Stimulated activated CD4-positive, alpha-beta T cell treated with anti-CD3 and anti-CD28 coated beads, Interleukin-1b, Interleukin-23, amount 100 ng/mL, for 48 hours (primary cell): ENCODE data around the gene RABL3.
"Not testable (repeated sequence)": the region's sequence is repeated elsewhere in the genome, so short reads cannot be mapped to it uniquely, and the experiment has no call there.

Experiments
- DNase-seq: peaks from one replicate; pipeline ENCODE4 v3.0.0-alpha.2; 2020

RABL3 gene

DNA sequence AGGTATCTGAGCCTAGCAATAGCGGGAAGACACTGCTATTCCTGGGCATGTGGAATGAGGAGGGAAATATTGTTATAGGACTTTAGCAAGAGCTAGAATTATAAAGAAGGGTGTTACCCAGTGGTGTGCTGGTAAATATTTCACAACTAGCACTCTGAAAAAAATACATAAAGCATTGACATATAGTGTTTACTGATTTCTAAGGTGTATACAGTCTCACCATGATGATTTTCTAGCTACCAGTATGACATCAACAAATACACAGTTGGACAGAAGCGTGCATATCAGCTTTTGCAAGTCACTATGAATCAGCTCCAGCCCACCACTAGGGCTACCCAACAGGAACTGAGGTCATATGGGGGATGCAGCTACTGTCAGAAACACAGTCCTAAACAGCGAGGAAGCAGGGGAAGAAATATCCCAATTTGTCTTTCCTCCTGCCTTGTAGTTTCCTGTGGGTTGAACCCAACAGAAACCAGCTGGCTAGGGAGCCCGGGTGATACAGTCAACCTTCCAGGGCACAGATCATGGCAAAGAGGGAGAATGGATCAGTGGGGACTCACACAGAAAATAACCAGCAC is 99.9 kb downstream of the RABL3 start:
- DNase-seq, result peak; percentile 13

DNA sequence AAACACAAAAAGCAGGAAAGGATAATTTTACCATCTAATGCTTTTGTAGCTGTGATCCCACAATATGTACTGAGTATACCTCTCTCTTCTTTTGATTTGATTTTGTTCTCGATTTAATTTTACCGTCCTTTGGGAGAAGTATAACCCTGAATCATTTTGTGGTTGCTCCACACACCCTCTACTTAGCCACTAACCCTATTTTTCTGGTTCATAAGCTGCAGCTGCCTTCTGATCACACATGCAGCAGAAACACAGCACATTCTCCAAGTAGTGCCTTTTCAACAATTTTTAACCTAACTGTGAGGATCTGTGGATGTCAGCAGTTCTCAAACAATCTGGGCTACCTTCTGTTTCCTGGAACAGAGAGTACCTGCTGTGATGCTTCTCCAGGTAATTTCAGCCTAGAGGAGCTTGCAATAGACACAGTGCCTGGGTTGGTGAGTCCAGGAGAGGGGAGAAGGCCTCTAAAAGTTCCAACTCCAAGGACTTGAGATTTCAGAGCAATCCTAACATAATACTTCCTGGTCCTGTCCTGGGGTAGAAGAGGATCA is 100.5 kb downstream of the RABL3 start:
- no peak for DNase-seq

DNA sequence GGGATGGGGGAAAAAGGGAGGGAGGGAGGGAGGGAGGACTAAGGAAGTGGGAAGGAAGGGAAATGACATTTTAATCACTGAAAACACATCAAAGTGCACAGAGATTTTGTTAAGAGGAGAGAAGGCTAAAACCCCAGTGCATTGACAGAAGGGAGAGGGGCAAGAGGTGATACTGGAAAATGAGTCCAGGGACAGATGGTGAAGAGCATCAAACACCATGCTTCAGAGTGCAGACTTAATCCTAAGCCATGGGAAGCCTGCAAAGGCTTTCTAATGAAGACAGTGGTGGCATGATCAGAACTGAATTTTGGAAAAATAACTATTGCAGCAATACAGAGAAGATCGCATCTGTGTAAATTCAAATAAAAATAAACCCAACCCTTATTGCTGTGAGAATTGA is 102.1 kb downstream of the RABL3 start:
- no peak for DNase-seq

DNA sequence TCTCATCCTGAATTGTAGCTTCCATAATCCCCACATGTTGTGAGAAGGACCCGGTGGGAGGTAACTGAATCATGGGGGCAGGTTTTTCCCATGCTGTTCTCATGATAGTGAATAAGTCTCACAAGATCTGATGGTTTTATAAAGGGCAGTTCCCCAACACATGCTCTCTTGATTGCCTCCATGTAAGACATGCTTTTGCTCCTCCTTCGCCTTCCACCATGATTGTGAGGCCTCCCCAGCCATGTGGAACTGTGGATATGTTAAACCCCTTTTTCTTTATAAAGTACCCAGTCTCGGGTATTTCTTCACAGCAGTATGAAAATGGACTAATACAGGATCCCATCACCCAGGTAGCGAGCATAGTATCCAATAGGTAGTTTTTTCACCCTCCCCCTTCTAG is 103.5 kb downstream of the RABL3 start:
- DNase-seq, result not testable (repeated sequence)

DNA sequence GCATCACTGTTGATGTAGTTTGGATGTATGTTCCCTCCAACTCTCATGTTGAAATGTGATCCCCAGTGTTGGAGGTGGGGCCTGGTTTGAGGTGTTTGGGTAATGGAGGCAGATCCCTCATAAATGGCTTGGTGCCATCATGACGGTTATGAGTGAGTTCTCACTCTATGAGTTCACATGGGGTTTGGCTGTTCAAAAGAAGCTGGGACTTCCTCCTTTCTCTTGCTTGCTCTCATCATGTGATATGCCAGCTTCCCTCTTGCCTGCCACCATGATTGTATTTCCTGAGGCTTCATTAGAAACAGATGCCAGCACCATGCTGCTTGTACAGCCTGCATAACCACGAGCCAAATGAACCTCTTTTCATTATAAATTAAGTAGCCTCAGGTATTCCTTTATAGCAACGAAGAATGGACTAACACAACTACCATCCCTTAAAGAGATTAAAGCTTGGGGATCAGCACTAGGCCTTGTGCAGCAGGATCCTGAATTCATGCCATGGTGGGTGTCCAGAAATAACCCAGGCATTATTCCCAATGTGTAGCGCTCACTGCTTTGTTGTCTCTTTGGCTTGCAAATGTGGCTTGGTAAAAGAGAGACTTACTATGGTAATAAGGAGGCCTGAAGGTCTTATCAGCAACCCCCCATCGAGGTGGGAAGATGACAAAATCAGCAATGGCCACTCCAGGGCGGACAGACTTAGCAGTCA is 104.3 kb downstream of the RABL3 start:
- no peak for DNase-seq

DNA sequence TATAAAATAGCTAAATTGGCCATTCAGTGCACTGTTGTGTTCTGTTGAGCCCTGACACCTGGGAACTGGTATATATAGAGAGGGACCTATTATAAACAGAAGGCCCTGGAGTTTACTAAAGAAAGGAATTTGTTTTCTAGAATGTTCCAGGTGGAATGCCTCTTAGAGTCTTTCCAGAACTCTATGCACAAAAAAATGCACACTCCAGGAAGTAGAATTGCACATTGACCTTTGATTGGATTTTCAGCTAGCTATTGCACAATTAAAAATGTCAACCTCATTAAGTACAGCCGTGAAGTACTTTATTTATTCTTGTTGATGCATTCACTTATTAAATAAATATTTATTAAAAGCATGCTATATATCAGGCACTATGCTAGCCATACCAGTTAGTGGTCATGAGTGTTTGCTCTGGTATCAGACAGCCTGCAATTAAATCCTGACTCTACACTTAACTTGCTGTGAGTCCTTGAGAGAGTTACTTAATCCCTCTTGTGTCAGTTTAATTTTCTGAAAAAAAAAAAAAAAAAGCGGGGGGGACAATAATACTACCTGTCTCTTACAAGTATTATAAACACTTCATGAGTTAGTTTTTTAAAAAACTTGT is 105.4 kb downstream of the RABL3 start:
- DNase-seq, result no peak
